ENCODE measurements around the gene CLBA1. TPM values are rescaled to one million over a fixed set of nuclear protein-coding genes. Genes with fewer than 3 reads are reported as not detected.
A peak's percentile ranks its signal among the peaks of the same experiment; 100 is the strongest.

CLBA1 gene
- total RNA-seq, 1 donor from 2014 or later, result 7.7 TPM

DNA sequence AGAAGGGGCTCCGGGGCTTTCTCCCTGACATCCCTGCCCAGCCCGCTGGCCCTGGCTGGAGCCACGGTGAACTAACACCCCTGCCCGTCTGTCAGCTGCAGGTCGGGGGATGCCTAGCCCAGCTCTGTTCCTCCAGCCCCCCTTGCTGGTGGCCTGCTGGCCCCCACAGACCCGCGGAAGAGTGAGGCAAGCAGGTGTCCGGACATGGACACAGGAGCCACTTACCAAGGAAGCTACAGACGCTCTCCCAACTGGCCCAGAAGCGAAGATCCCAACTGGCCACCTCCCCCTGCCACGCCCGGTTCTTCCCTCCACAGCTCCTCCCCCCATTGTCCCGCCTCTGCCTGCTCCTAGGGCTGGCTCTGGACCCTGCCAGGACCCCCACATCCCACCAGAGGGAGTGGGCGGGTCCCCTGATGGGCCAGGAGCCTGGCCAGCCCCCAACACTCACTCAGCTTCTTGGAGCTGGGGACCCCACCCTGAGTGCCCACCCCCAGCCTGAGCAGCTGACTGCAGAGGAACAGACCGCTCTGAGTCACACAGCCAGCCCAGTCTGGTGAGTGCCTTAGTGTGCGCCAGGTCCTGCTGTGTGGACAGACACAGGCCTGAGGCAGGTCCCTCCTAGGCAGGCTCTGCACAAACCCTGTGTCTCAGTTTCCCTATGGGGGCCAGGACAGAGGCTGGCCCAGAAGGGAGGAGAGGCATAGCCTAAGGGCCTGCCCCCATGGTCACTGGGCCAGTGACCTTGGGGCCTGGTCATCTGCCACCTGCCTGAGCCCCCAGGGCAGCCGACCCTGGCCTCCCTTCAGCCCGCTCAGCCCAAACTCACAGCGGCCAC, 15.1 kb upstream of the CLBA1 start:
- Mint-ChIP-seq H3K27me3 (ENCODE audit: unreplicated experiment) (no peaks in the 10 kb centered on the region), H3K36me3 (ENCODE audit: unreplicated experiment) (no peaks in the 10 kb centered on the region), H3K4me1 (ENCODE audit: unreplicated experiment) (peaks cover 79% of the 10 kb centered on the region), H3K9me3 (ENCODE audit: unreplicated experiment) (no peaks in the 10 kb centered on the region), H3K27ac (ENCODE audit: unreplicated experiment) (peak overlapping the region; percentile 93), H3K4me3 (ENCODE audit: unreplicated experiment) (peak overlapping the region; percentile 75)
- DNase-seq (ENCODE audit: extremely low spot score, unreplicated experiment), result peak; percentile 92
- TF ChIP-seq, protein P1, sequence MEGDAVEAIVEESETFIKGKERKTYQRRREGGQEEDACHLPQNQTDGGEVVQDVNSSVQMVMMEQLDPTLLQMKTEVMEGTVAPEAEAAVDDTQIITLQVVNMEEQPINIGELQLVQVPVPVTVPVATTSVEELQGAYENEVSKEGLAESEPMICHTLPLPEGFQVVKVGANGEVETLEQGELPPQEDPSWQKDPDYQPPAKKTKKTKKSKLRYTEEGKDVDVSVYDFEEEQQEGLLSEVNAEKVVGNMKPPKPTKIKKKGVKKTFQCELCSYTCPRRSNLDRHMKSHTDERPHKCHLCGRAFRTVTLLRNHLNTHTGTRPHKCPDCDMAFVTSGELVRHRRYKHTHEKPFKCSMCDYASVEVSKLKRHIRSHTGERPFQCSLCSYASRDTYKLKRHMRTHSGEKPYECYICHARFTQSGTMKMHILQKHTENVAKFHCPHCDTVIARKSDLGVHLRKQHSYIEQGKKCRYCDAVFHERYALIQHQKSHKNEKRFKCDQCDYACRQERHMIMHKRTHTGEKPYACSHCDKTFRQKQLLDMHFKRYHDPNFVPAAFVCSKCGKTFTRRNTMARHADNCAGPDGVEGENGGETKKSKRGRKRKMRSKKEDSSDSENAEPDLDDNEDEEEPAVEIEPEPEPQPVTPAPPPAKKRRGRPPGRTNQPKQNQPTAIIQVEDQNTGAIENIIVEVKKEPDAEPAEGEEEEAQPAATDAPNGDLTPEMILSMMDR (IDR thresholded peaks at IDR 0.05), result no peak

DNA sequence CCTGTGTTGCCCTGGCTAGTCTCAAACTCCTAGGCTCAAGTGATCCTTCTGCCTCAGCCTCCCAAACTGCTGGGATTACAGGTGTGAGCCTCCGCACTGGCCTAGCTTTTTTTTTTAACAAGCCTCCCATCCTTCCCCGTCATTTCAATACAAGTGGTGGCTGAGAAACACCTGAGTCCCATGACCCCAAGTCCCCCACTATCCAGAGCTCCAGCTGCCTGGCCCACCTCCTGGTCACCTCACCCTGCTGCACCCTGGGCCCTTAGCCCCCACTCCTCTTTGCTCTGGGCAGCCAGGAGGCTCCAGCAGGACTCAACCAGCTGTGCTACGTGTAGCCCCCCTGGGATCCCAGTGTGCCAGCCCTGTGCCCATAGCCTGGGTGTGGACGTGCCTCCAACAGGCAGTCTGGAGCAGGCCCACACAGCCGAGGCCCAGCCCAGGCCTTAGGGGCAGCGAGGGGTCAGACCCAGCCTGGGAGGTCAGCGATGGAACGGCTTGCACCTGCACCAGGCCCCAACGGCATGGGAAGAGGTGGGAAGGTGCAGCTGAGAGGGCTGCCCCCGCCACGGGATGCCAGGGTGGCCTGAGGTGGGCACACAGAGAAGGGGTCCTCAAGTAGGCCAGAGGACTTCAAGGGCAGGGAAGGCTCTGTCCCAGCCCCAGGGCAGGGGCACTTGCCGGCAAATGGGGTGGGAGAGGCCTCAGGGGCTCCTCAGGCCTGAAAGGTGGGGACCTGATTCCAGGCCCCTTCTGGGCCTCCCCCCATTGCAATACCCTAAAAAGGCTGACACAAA, 13.9 kb upstream of the CLBA1 start:
- no peak for DNase-seq (ENCODE audit: extremely low spot score, unreplicated experiment)
- Mint-ChIP-seq H3K4me3 (ENCODE audit: unreplicated experiment) (peak overlapping the region; percentile 26), H3K4me1 (ENCODE audit: unreplicated experiment) (peaks cover 89% of the 10 kb centered on the region), H3K27ac (ENCODE audit: unreplicated experiment) (peak overlapping the region; percentile 93), H3K36me3 (ENCODE audit: unreplicated experiment) (no peaks in the 10 kb centered on the region), H3K27me3 (ENCODE audit: unreplicated experiment) (no peaks in the 10 kb centered on the region), H3K9me3 (ENCODE audit: unreplicated experiment) (no peaks in the 10 kb centered on the region)
- TF ChIP-seq, protein P1 (IDR thresholded peaks at IDR 0.05), result no peak

DNA sequence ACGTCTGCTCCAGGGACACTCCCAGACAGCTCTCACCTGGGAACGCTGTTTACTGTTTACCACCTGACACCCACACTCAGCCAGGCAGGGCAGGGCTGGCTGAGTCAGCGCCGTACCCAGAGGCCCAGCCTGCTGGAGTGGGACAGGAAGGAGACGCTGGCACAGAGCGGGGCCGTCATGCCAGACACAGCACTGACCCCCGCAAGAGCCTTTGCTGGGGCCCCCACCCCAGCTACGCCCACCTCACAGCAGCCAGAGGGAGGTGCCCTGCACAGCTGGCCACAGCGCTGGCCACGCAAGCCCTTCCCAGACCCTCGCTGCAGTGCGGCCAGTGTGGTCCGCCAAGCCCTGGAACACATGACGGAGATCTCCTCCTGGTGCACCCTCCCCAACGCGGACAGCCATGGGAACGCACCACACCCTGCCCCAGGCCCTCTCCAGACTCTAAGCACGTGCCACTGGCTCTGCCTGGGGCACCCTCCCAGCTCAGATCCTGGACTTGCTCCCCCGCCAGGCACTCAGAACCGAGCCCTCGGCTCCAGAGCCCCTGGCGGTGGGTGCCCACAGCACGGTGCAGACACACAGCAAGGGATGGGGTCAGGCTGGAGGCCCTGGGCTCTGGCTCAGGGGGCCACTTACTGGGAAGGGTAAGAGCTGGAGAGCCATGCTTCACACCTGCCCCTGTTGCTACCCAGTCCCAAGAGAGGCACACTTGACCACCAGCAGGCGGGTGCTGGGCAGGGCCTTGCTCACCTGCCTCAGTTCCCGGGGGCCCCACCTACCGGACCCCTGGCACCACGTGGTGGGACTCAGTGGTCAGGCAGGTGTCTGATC, 13.1 kb upstream of the CLBA1 start:
- DNase-seq (ENCODE audit: extremely low spot score, unreplicated experiment), result peak; percentile 91
- H3K9me3 Mint-ChIP-seq (ENCODE audit: unreplicated experiment), result no peaks in the 10 kb centered on the region
- peaks cover 93% of the 10 kb centered on the region for H3K4me1 Mint-ChIP-seq (ENCODE audit: unreplicated experiment)
- H3K27ac Mint-ChIP-seq (ENCODE audit: unreplicated experiment), result peak overlapping the region; percentile 93
- TF ChIP-seq, protein P1 (IDR thresholded peaks at IDR 0.05), result no peak
- H3K4me3 Mint-ChIP-seq (ENCODE audit: unreplicated experiment), result no peak overlapping the region
- no peaks in the 10 kb centered on the region for H3K36me3 Mint-ChIP-seq (ENCODE audit: unreplicated experiment)
- no peaks in the 10 kb centered on the region for H3K27me3 Mint-ChIP-seq (ENCODE audit: unreplicated experiment)

DNA sequence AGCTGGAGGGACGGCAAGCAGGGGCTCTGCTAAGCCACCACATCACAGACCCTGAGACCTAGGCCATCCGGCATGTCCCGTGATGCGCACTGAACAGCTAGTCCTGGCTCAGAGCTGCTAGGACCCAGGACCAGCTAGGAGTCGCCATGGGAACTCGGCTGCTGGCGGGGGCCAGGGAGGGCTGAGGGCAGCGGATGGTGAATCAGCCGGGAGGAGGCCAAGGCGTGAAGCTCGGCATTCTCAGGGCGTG, 12.5 kb upstream of the CLBA1 start:
- Mint-ChIP-seq H3K4me3 (ENCODE audit: unreplicated experiment) (no peak overlapping the region), H3K9me3 (ENCODE audit: unreplicated experiment) (no peaks in the 10 kb centered on the region), H3K27ac (ENCODE audit: unreplicated experiment) (peak overlapping the region; percentile 93), H3K4me1 (ENCODE audit: unreplicated experiment) (peaks cover 90% of the 10 kb centered on the region), H3K36me3 (ENCODE audit: unreplicated experiment) (no peaks in the 10 kb centered on the region), H3K27me3 (ENCODE audit: unreplicated experiment) (no peaks in the 10 kb centered on the region)
- DNase-seq (ENCODE audit: extremely low spot score, unreplicated experiment), result peak; percentile 96
- TF ChIP-seq, protein P1 (IDR thresholded peaks at IDR 0.05), result no peak

Data from osteocyte (in vitro differentiated cells).